GM21381 (cell line): ENCODE data around the gene RPS25.
"Not testable (repeated sequence)": the region's sequence is repeated elsewhere in the genome, so short reads cannot be mapped to it uniquely, and the experiment has no call there.

Source experiments
- ATAC-seq: cut with Tn5 transposase; IDR thresholded peaks from one replicate; pipeline ENCODE4 v1.9.1; 2021; ENCODE audit warnings: mild to moderate bottlenecking, moderate library complexity; ENCODE audit not compliant: unreplicated experiment

RPS25 gene

DNA sequence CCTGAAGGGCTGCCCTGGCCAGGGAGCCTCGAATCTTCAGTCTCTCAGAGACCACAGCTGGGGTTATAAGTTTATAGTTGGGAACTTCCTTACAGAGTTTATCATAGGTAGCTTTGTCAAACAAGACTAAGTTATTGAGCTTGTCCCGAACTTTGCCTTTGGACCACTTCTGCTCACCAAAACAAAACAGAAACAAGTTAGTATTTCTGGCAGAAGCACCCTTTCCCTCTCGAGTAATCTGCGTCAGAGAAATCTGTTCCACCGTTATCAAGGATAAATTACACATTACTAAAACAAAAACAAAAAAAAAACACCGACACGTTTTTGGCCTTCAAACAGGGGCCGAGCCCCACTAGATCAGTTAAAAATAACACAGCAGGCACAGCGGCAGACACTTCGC is 766 bp downstream of the RPS25 start:
- not testable (repeated sequence) for ATAC-seq

DNA sequence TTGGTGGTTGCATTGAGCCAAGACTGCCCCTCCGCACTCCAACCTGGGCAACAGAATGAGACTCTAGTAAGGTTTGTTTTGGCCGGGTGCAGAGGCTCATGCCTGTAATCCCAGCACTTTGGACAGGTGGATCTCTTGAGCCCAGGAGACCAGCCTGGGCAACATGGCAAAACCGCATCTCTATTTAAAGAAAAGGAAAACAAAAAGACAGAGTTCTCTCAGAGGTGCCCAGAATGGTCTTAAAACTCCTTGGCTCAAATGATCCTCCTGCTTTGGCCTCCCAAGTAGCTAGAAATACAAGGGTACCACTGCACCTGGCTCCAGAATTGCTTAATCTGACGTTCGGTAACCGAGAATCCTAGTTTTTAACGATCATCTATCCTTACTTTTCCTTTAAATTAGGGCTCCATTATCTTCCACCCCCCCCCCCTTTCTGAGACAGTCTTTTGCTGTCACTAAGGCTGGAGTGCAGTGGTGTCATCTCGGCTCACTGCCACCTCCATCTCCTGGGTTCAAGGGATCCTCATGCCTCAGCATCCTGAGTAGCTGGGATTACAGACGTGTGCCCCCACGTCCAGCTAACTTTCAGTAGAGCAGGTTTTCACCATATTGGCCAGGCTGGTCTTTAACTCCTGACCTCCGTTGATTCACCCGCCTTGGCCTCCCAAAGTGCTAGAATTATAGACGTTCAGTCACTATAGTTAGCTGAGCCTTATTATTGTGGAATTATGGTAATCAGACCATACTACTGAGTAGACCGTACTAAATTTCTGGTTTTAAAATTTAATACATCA is 1.7 kb downstream of the RPS25 start:
- ATAC-seq, result no peak

DNA sequence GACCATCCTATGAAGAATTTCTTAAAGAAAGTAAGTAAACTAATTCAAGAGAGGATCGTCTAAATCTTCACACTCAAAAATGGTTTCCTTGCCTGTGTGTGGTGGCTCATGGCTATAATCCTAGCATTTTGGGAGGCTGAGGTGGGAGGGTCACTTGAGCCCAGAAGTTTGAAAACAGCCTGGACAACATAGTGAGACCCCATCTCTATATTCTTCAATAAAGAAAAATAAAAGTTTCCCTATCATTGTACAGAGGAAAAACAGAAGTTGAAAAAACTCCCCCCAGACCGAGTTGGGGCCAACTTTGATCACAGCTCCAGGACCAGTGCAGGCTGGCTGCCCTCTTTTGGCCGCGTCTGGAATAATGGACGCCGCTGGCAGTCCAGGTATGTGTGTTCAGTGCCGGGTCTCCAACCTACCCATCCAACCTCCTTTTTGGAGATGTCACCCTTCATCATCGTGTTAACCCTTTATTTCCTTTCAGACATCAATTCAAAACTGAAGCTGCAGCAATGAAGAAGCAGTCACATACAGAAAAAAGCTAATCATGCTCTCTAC is 3.0 kb downstream of the RPS25 start:
- ATAC-seq, result no peak

DNA sequence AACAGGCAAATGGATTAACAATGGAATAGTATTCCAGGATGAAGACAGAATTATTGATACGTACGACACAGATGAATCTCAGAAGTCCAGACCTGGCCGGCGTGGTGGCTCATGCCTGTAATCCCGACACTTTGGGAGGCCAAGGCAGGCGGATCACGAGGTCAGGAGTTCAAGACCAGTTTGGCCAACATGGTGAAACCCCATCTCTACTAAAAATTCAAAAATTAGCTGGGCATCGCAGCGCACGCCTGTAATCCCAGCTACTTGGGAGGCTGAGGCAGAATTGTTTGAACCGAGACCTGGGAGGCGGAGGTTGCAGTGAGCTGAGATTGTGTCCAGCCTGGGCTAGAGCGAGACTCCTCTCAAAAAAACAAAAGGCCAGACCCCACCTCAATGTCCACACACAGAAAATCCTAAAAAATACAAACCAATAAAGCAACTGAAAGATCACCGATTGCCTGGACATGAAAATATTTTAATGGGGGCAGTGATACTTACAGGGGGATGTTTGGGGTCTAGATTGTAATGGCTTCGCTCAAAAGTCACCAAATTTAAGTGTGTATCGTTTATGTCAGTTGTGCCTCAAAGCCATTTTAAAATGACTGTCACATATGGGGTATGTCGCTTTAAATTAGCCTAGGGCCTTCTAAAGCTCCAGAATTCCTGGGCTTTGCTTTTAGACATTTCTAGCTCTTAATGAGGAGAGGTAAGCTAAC is 3.8 kb downstream of the RPS25 start:
- no peak for ATAC-seq

DNA sequence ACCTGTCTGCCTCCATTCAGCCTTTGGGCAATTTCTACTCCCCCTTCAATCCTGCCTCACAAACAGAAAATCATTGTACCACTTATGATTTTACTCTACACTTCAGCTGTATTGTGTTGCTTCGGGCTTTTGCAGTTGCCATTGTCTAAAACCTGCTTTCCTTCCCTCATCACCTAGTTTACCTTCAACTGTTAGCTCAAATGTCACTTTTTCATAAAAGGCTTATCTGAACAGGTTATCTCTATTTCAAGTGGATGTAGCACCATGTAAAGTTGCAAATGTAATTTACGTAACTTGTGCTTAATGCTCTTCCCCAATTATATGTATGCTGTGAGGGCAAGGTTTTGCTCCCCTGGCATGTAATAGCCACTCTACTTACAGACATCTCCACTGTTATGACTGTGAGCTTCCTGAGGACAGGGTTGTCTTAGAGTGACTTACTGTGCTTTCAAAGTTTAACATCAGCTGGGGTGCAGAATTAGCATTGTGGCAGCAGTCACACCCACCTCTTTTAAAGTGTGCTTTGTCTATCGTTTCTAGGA is 5.4 kb downstream of the RPS25 start:
- no peak for ATAC-seq

DNA sequence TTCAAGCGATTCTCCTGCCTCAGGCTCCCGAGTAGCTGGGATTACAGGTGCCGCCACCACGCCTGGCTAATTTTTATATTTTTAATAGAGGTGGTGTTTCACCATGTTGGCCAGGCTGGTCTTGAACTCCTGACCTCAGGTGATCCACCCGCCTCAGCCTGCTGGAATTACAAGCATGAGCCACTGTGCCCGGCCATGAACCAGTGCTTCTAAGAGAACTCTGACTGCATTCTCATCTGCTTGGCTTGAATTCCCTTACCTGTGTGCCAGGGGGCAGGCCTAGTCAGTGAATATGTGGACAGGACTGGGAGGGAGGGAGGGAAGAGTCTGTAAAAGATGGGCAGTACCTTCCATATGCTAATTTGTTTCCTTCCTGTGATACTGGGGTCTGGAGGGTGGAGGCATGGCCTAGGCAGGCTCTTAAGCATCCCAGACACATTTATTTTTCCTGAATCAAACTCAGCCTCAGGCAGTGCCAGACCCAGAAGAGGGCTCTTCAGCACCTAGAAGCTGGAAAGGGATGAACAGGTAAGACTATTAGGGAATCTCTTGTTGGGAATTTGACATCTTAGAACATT is 6.6 kb downstream of the RPS25 start:
- ATAC-seq, result no peak

DNA sequence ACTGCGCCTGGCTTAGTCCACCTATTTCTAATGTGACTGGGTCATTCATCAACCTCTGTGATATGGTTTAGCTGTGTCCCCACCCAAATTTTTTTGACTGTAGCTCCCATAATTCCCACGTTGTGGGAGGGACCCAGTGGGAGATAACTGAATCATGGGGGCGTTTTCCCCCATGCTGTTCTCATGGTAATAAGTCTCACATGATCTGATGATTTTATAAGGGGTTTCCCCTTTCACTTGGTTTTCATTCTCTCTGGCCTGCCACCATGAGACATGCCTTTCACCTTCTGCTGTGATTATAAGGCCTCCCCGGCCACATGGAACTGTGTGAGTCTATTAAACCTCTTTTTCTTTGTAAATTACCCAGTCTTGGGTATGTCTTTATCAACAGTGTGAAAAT is 11.5 kb downstream of the RPS25 start:
- no peak for ATAC-seq

DNA sequence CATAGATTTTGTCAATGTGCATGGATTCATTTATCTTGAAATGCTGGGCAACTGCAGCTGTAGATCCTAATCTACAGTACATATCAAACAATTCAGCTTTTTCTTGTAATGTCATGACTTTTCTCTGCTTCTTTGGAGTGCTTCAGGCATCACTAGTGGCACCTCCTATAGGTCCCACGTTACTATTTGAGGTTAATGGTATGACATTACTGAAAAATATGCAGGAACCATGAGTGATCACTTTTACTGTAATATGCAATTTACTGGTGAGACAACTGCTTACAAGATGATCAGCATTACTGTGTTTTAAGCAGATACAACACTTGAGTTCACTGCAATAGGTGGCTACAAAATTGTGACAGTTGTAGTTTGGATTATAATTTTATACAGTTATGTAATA is 17.2 kb downstream of the RPS25 start:
- ATAC-seq, result no peak

DNA sequence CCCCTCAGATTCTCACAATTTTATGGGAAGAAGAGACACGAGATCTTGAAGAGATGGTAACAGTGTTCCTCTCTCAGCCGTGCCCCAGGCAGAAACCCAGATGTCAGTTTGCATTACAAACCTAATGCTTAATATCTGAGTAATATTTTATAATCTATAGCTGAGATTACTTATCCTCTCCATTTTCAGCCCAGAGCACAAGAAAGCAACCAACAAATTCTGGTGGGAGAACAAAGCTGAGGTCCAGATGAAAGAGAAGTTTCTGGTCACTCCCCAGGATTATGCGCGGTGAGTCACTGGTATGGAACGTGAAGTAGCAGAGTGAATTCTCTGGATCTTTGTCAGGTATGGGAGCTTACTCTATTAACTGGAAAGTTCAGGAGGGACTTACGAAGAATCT is 19.3 kb downstream of the RPS25 start:
- no peak for ATAC-seq

DNA sequence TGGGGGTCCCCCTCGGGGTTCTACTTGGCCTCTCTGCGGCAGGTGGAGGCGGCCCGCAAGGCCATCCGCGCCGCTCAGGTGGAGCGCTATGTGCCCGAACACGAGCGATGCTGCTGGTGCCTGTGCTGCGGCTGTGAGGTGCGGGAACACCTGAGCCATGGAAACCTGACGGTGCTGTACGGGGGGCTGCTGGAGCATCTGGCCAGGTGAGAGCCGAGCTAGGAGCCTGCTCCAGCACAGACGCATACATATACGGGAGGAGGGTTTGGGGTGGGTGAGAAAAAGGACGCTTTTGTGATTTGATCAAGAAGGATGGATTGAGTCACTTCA is 19.8 kb downstream of the RPS25 start:
- peak; percentile 15 for ATAC-seq

DNA sequence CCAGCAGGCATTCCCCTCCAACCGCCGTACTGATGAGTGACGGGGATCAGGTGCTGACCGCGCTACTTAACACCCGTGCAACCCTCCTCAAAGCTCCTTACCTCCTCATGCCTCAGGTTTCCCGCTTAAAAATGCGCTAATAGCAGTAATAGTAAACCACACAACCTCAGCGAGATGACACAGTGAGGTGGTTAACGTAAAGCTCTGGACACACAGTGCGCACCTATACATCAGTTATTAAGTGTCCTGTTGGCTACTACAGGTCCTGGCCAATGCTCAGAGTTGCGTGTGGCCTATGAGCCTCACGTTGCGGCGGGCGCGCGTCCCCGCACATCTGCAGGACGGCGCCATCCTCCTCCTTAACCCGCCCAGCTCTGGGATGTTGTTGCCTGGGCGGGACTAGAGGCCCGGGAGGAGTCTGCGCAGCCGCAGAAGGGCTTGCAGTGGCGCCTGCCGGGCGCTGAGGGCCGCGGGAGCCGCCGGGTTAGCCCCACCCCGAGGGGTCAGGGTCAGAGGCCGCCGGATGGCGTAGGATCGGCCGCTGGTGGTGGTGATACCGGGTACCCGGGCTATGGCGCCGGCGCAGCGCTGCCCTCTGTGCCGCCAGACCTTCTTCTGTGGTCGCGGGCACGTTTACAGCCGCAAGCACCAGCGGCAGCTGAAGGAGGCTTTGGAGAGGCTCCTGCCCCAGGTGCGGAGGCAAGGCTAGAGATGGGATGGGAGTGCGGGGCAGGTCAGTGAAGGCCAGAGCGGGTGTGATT is 20.3 kb downstream of the RPS25 start, which contains the start of gene CENATAC:
Gene CENATAC, plus strand, starts transcription at position 512 of the 761 bp plus-strand sequence. Its CDS starts 60 bp downstream, at position 572.
- peak; percentile 95 for ATAC-seq

DNA sequence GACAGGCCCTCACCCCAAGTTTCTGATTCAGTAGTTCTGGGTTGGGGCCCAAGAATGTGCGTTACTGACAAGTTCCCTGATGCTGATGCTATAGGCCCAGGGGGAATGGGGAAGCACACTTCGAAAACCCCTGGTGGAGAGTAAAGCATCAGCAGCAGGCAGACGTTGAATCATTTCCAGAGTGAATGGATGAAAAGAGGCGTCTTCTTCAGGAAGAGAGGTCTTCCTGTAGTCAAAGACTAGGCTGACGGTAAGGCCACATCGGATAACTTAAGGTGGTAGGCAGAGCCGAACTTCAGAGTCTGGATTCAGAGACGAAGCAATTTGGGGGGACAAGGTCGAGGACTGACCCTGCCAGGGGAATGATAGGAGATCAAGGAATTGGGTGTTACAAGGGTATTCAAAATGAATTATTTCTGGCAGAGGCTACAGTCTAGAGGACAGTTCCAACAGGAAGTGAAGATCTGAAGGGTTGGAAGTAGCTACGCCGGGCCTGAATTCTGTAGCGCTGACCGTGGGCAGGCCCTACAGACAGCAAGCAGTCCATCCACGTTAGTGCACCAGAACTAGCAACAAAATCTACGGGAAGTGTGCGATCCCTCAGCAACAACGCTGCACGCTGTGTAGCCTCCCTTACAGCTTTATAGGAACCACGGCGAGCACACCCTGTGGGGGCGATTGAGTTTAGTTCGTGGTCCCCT is 21.1 kb downstream of the RPS25 start:
- ATAC-seq, result no peak

DNA sequence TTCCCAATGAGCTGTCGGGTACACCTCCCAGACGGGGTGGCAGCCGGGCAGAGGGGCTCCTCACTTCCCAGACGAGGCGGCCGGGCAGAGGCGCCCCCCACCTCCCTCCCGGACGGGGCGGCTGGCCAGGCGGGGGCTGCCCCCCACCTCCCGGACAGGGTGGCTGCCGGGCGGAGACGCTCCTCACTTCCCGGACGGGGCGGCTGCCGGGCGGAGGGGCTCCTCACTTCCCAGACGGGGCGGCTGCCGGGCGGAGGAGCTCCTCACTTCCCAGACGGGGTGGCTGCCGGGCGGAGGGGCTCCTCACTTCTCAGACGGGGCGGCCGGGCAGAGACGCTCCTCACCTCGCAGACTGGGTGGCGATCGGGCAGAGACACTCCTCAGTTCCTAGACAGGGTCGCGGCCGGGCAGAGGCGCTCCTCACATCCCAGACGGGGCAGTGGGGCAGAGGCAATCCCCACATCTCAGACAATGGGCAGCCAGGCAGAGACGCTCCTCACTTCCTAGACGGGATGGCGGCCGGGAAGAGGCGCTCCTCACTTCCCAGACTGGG is 26.6 kb downstream of the RPS25 start:
- not testable (repeated sequence) for ATAC-seq

DNA sequence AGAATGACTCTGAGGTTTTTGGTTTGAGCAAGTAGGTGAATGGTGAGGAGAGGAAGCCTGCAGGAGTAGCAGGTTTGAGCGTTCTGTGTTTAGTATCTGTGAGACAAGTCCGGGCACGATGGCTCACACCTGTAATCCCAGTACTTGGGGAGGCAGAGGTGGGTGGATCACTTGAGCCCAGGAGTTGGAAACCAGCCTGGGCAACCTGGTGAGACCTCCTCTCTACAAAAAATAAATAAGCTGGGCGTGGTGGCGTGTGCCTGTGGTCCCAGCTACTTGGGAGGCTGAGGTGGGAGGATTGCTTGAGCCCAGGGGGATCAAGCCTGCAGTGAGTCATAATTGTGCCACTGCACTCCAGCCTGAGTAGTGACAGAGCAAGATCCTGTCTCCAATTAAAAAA is 29.9 kb downstream of the RPS25 start:
- ATAC-seq, result no peak

DNA sequence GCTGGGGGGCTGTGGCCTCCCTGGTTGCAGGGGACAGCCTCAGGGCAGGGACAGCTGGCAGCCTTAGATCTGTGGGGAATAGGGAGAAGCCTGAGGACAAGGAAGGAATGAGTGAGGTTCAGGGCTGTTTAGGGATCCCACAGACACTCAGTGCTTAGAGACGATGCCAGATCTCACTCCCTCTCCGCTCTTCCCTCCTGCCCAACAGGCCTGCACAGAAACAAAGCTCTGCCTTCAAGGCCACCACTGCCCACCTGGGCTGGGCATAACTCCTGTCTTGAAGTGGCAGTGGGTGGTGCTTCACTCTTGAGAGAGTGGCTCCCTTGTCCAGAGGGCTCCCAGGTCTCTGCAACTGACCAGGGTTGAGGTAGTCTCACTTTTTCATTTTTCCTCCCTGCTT is 33.3 kb downstream of the RPS25 start:
- no peak for ATAC-seq

DNA sequence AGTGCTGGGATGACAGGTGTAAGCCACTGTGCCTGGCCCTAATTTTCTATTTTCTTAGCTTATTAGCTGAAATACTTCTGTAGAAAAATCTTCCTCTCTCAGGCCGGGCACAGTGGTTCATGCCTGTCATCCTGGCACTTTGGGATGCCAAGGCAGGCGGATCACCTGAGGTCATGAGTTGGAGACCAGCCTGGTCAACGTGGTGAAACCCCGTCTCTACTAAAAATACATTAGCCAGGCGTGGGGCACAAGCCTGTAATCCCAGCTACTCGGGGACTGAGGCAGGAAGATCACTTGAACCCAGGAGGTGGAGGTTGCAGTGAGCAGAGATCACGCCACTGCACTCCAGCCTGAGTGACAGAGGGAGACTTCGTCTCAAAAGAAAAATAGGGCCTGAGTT is 33.8 kb downstream of the RPS25 start:
- not testable (repeated sequence) for ATAC-seq

DNA sequence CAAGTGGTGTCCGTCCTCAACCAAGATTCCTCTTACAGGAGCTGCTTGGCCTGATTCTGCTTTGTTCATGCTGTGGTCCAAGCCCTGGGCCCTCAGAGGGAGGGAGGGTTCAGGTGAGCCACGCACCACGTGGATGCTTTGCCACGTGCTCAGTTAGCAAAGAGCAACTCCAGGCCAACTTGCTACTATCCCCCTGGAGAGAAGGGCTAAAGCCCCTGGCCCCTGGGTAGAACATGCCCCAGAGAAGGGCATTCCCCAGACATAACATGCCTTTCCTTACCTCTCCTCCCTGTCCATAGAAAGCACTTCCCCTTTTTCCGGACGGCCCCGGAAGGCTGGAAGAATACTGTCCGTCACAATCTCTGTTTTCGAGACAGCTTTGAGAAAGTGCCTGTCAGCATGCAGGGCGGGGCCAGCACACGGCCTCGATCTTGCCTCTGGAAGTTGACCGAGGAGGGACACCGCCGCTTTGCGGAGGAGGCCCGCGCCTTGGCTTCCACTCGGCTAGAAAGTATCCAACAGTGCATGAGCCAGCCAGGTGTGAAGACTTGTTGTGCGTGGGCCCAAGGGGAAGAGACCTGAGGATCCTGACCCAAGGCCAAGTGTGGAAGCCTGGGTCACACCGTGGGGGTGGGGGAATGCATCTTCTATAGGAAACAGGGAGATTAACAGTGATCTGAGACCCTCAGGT is 37.8 kb downstream of the RPS25 start:
- ATAC-seq, result no peak

DNA sequence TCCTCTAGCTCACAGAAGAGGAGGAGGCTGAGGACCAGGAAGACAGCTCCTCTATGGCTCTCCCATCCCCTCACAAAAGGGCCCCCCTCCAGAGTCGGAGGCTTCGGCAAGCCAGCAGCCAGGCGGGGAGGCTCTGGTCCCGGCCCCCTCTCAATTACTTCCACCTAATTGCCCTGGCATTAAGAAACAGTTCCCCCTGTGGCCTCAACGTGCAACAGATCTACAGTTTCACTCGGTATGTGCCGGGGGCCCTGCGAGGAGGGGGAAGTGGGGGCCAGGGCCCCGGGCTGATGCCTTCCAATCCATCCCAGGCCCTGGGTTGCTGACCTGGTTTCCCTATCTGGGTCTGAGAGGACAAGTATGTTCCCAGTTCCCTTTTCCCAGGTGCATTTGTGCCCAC is 38.7 kb downstream of the RPS25 start:
- ATAC-seq, result no peak
